Panc1 (cell line): ENCODE data around the gene EHD4. TPM values are rescaled to one million over a fixed set of nuclear protein-coding genes. Genes with fewer than 3 reads are reported as not detected.

Experiments
- ATAC-seq: fragments of 200-7000 bp; cut with Tn5 transposase; 2 replicates; pipeline ENCODE4 v1.9.1; 2020; ENCODE audit warnings: mild to moderate bottlenecking, moderate library complexity
- BruUV-seq: library from RNA; stranded (reverse); fragments of 400-500 nt; replicated peaks from 2 replicates; lab custom pipeline; 2021; lab: Mats Ljungman, UMichigan
- CTCF ChIA-PET: fragments of 300-600 bp; sonication (Branson Sonifier 250); formaldehyde crosslinking; loops from one replicate; lab custom pipeline; 2022; ENCODE audit warnings: antibody characterized with exemption; lab: Charles Lee
- POLR2A ChIA-PET: fragments of 300-600 bp; sonication (Branson Sonifier 250); formaldehyde crosslinking; loops from one replicate; lab custom pipeline; 2022; ENCODE audit warnings: antibody characterized with exemption; lab: Charles Lee
- DNase-seq: peaks from one replicate; pipeline ENCODE4 v3.0.0-alpha.2; 2010; ENCODE audit warnings: low read depth, low spot score
- H3K27ac ChIP-seq: 2 replicates; pipeline ENCODE4 v1.5.1; 2011; ENCODE audit warnings: mild to moderate bottlenecking, low read length, inconsistent platforms
- H3K27me3 ChIP-seq: fragments of 200-500 bp; sonication (Bioruptor generic); 2 replicates; pipeline ENCODE4 v1.6.0; 2014; ENCODE audit warnings: low read length, inconsistent platforms; ENCODE audit not compliant: control insufficient read depth, insufficient read depth
- H3K36me3 ChIP-seq: fragments of 200-500 bp; sonication (Bioruptor generic); 2 replicates; pipeline ENCODE4 v1.5.1; 2014; ENCODE audit warnings: inconsistent platforms, mild to moderate bottlenecking, low read length, moderate library complexity; ENCODE audit not compliant: control insufficient read depth, insufficient read depth
- H3K4me1 ChIP-seq: 2 replicates; pipeline ENCODE4 v1.5.1; 2011; ENCODE audit warnings: inconsistent platforms, mild to moderate bottlenecking, low read length, moderate library complexity; ENCODE audit not compliant: control insufficient read depth, insufficient read depth
- H3K4me3 ChIP-seq, 2 experiments: 2 replicates each; pipeline ENCODE4 v1.5.1; 2011 to 2012; ENCODE audit warnings: low read depth in 2 of 2, low read length in 2 of 2, mild to moderate bottlenecking in 2 of 2, inconsistent platforms in 1 of 2, moderate library complexity in 1 of 2
- H3K9me3 ChIP-seq: fragments of 200-500 bp; sonication (Bioruptor generic); 2 replicates; pipeline ENCODE4 v1.5.1; 2014; ENCODE audit warnings: low read depth, mild to moderate bottlenecking, inconsistent platforms, low read length, moderate library complexity; ENCODE audit not compliant: control insufficient read depth, insufficient read depth
- POLR2AphosphoS5 ChIP-seq: IDR thresholded peaks from 2 replicates; pipeline ENCODE4 v1.6.1; 2012; ENCODE audit warnings: mild to moderate bottlenecking, low read depth, low read length, moderate library complexity
- REST ChIP-seq, 2 experiments: IDR thresholded peaks; 2 replicates each; pipeline ENCODE4 v1.6.1; 2011 to 2012; ENCODE audit warnings: low read depth in 2 of 2, control low read depth in 1 of 2, low read length in 1 of 2, mild to moderate bottlenecking in 1 of 2, moderate library complexity in 1 of 2; ENCODE audit not compliant: insufficient read depth in 1 of 2
- SIN3A ChIP-seq: IDR thresholded peaks from 2 replicates; pipeline ENCODE4 v1.6.1; 2012; ENCODE audit warnings: low read depth, mild to moderate bottlenecking, low read length, moderate library complexity, borderline replicate concordance; ENCODE audit not compliant: insufficient read depth
- TCF7L2 ChIP-seq: IDR thresholded peaks from 2 replicates; pipeline ENCODE4 v1.6.1; 2011; ENCODE audit warnings: mild to moderate bottlenecking, low read depth, low read length, inconsistent platforms
- in situ Hi-C: cut with HindIII; loops from 2 replicates; pipeline ENCODE4 v1.10.0; 2016; ENCODE audit warnings: low sequenced_read_pairs, low pct_unique_long_range_greater_than_20kb
- intact Hi-C: fragments of 100-400 bp; cut with micrococcal nuclease; formaldehyde crosslinking; loops from one replicate; pipeline ENCODE4 v1.10.0; 2022; ENCODE audit not compliant: unreplicated experiment
- total RNA-seq: library from RNA; stranded (reverse); gene quantifications from one replicate; pipeline ENCODE4 v1.2.1, GENCODE V29; 2021; ENCODE audit not compliant: unreplicated experiment
- TF ChIP-seq, protein P1 (sequence below): fragments of 450-650 bp; IDR thresholded peaks from 2 replicates; pipeline ENCODE4 v1.5.1; 2017; ENCODE audit warnings: mild to moderate bottlenecking

Gene EHD4
- total RNA-seq, 1 experiment from 2014 or later = 43.2 TPM

DNA sequence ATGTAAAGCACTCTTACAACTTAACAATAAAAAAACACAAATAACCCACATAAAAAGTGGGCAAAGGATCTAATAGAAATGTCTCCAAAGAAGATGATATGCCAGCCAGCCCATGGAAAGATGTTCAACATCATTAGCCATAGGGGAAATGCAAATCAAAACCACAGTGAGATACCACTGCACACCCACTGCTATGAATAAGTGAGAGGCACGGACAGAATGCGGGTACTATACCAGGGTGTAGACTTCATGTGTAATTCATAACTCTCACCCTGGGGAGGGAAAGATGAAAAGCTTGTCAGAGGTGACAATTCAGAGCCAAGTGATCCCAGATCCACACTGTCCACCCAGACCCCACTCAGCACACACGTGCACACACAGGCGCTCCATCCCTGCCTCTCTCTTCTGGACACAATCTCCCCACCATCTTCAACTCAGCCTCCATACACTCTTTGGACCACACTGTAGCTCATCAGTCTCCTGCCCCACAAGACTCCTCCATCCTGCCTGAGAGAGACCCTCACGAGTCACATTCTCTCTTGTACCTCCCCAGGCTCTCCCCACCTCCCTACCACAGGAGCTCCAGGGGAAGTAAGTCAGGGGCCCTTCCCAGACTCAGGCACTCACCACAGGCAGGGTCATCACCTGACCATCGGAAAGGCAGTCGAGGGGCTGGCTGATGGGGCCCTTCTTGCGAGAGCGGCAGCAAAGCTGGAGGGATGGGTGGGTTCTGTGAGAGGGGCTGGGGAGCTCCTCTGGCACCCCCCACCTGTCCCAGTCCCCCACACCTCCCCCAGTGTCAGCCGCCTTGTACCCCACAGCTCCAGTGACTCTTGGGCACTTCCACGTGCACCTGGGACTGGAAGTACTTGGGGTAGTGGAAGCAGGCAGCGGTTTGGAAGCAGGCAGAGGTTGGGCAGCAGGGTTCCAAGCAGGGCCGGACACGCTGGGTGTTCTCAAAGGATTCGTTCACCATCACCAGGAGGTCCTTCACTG is 27.2 kb upstream of the EHD4 start:
- BruUV-seq = no TSS peak
- ATAC-seq (no peak), DNase-seq (no peak)
- no peaks in the 10 kb centered on the region for H3K9me3 ChIP-seq
- H3K4me3 ChIP-seq = no peak overlapping the region
- no peaks in the 10 kb centered on the region; the same call in 1 of the 2 replicates for H3K27me3 ChIP-seq
- in situ Hi-C loops = loop anchor here (5.0 kb wide), 1 partner anchor 53 kb away; no protein-coding TSS in a partner anchor
- no peaks in the 10 kb centered on the region for H3K4me1 ChIP-seq
- ChIA-PET POLR2A (no interaction called here), CTCF (no interaction called here)
- TF ChIP-seq REST (IDR thresholded peaks at IDR 0.05; ENCODE audit: insufficient read depth in 1 of 2, low read depth in 2 of 2, low read length in 1 of 2) = no peak
- TF ChIP-seq, protein P1, sequence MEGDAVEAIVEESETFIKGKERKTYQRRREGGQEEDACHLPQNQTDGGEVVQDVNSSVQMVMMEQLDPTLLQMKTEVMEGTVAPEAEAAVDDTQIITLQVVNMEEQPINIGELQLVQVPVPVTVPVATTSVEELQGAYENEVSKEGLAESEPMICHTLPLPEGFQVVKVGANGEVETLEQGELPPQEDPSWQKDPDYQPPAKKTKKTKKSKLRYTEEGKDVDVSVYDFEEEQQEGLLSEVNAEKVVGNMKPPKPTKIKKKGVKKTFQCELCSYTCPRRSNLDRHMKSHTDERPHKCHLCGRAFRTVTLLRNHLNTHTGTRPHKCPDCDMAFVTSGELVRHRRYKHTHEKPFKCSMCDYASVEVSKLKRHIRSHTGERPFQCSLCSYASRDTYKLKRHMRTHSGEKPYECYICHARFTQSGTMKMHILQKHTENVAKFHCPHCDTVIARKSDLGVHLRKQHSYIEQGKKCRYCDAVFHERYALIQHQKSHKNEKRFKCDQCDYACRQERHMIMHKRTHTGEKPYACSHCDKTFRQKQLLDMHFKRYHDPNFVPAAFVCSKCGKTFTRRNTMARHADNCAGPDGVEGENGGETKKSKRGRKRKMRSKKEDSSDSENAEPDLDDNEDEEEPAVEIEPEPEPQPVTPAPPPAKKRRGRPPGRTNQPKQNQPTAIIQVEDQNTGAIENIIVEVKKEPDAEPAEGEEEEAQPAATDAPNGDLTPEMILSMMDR = no peak
- no peaks in the 10 kb centered on the region for H3K36me3 ChIP-seq
- intact Hi-C loops = no loop called here
- H3K27ac ChIP-seq = no peak overlapping the region

- ATAC-seq (no peak), DNase-seq (no peak)
- POLR2A ChIA-PET = no interaction called here
- no peaks in the 10 kb centered on the region; the same call in 1 of the 2 replicates for H3K27me3 ChIP-seq
- intact Hi-C loops = no loop called here
- CTCF ChIA-PET = no interaction called here
- H3K9me3 ChIP-seq = no peaks in the 10 kb centered on the region
- H3K4me3 ChIP-seq = no peak overlapping the region
- BruUV-seq = no TSS peak
- no peak overlapping the region for H3K27ac ChIP-seq
- no peaks in the 10 kb centered on the region for H3K4me1 ChIP-seq
- H3K36me3 ChIP-seq = no peaks in the 10 kb centered on the region
- TF ChIP-seq TCF7L2 (no peak), SIN3A (no peak), REST (IDR thresholded peaks at IDR 0.05; ENCODE audit: insufficient read depth in 1 of 2, low read depth in 2 of 2, low read length in 1 of 2) (no peak), POLR2AphosphoS5 (no peak)
- TF ChIP-seq, protein P1 = no peak
- in situ Hi-C loops = loop anchor here (5.0 kb wide), 1 partner anchor 54 kb away; no protein-coding TSS in a partner anchor
Measured at GRCh38 chr15:41997845-41998244, 25.5 kb upstream of the EHD4 start.
